IPS-20b (cell line): Measurements from ENCODE around the gene DNAJC19.

Source experiments
- H3K27ac ChIP-seq: one replicate; pipeline ENCODE4 v1.5.1; 2013; ENCODE audit warnings: low read length
- H3K27me3 ChIP-seq: 2 replicates; pipeline ENCODE4 v1.6.1; 2013; ENCODE audit warnings: mild to moderate bottlenecking, low read length, inconsistent platforms; ENCODE audit not compliant: insufficient read depth
- H3K36me3 ChIP-seq: 2 replicates; pipeline ENCODE4 v1.6.1; 2013; ENCODE audit warnings: low read depth, mild to moderate bottlenecking, inconsistent platforms, low read length, moderate library complexity; ENCODE audit not compliant: insufficient read depth
- H3K4me1 ChIP-seq: 2 replicates; pipeline ENCODE4 v1.6.1; 2013; ENCODE audit warnings: mild to moderate bottlenecking, control low read depth, inconsistent platforms, low read length, moderate library complexity; ENCODE audit not compliant: insufficient read depth
- H3K4me3 ChIP-seq: 2 replicates; pipeline ENCODE4 v1.5.1; 2013; ENCODE audit warnings: mild to moderate bottlenecking, low read length, inconsistent platforms
- H3K9ac ChIP-seq: 2 replicates; pipeline ENCODE4 v1.6.1; 2013; ENCODE audit warnings: low read depth, mild to moderate bottlenecking, inconsistent platforms, low read length, moderate library complexity
- H3K9me3 ChIP-seq: 2 replicates; pipeline ENCODE4 v1.6.1; 2013; ENCODE audit warnings: mild to moderate bottlenecking, low read depth, low read length, inconsistent platforms; ENCODE audit not compliant: insufficient read depth

Gene DNAJC19

GRCh38 chr3:180961087-180961486, 28.4 kb downstream of the DNAJC19 start:
- Histone ChIP-seq H3K9ac (no peak overlapping the region), H3K27ac (no peak overlapping the region), H3K4me1 (no peaks in the 10 kb centered on the region), H3K27me3 (no peaks in the 10 kb centered on the region), H3K36me3 (peaks cover 100% of the 10 kb centered on the region), H3K9me3 (no peaks in the 10 kb centered on the region), H3K4me3 (no peak overlapping the region)

- Histone ChIP-seq H3K4me1 (no peaks in the 10 kb centered on the region), H3K27me3 (no peaks in the 10 kb centered on the region), H3K9me3 (no peaks in the 10 kb centered on the region), H3K36me3 (peaks cover 98% of the 10 kb centered on the region), H3K9ac (no peak overlapping the region), H3K27ac (no peak overlapping the region), H3K4me3 (no peak overlapping the region)
Observed at GRCh38 chr3:180959691-180960090, 29.8 kb downstream of the DNAJC19 start.

DNA sequence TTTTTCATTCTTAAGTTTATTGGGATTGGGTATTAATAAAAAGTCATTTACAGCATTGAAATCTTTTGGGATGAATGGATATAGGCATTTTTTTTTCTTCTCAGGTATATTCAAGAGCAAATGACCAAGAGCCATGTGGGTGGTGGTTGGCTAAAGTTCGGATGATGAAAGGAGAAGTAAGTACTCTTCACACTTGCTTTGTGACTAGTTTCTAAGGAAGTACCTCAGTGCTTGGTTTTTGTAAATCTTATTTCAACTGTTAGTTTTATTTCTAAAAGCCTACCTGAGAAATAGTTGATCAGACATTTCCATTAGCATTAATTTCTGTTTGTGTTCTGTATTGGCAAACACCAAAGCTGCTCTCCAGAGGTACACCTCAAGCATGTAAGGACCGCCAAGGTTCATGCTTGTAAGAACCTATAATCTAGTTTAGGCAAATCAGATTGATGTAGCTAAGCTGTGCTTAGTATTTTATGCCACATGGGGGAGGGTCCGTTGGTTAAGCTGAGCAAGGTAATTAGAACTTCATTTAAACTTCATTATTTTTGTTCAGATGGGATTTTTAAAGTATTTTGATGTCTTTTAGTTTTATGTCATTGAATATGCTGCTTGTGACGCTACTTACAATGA, 41.7 kb downstream of the DNAJC19 start:
- Histone ChIP-seq H3K9ac (no peak overlapping the region), H3K27ac (no peak overlapping the region), H3K4me1 (no peaks in the 10 kb centered on the region), H3K27me3 (no peaks in the 10 kb centered on the region), H3K36me3 (peaks cover 91% of the 10 kb centered on the region), H3K9me3 (no peaks in the 10 kb centered on the region), H3K4me3 (no peak overlapping the region)

DNA sequence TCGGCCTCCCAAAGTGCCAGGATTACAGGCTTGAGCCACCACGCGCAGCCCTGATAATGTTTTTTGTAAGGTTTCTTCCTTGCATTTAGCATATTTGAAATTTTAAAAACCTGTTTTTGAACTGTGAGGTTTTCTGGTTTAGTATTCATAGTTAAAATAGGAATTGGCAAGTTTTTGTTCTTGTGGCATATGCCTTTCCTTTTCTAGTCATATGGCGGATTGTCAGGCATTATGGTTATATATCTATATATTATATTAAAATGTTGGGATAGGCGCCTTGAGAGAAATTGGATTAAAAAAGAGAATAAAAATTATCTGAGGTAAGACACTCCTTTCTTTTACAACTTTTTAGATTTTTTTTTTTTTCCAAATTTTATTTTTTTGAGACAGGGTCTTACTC, 48.7 kb downstream of the DNAJC19 start:
- peaks cover 74% of the 10 kb centered on the region for H3K36me3 ChIP-seq
- H3K27ac ChIP-seq: no peak overlapping the region
- H3K4me3 ChIP-seq: no peak overlapping the region
- no peak overlapping the region for H3K9ac ChIP-seq
- H3K4me1 ChIP-seq: no peaks in the 10 kb centered on the region
- no peaks in the 10 kb centered on the region for H3K9me3 ChIP-seq
- H3K27me3 ChIP-seq: no peaks in the 10 kb centered on the region

- Histone ChIP-seq H3K27ac (no peak overlapping the region), H3K36me3 (peaks cover 63% of the 10 kb centered on the region), H3K27me3 (no peaks in the 10 kb centered on the region), H3K4me3 (no peak overlapping the region), H3K9ac (no peak overlapping the region), H3K4me1 (no peaks in the 10 kb centered on the region), H3K9me3 (no peaks in the 10 kb centered on the region)
Observed at GRCh38 chr3:180934638-180935037, 54.9 kb downstream of the DNAJC19 start.
